Measurements from ENCODE around the gene PKD2L1.
A peak's percentile ranks its signal among the peaks of the same experiment; 100 is the strongest.

Gene PKD2L1

DNA sequence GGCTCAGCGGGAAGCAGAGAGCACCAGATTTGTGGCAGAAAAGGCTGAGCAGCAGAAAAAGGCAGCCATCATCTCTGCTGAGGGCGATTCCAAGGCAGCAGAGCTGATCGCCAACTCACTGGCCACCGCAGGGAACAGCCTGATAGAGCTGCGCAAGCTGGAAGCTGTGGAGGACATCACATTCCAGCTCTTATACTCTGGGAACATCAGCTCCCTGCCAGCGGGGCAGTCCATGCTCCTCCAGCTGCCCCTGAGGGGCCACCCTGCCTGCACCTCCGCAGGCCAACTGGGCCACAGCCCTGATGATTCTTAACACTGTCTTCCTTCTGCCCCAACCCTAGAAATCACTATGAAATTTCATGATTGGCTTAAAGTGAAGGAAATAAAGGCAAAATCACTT is 81.2 kb downstream of the PKD2L1 start:
- no peak overlapping the region for H3K4me3 ChIP-seq (ENCODE audit: insufficient read depth in 1 of 2, low read depth in 1 of 2, low read length in 2 of 2)
- peaks cover 3% of the 10 kb centered on the region for H3K79me1 ChIP-seq (replicated peaks; ENCODE audit: low read length, poor library complexity, severe bottlenecking)
- H3K18ac ChIP-seq (ENCODE audit: low read depth in 1 of 2, low read length in 2 of 2): no peak overlapping the region
- H3K9me3 ChIP-seq (ENCODE audit: control insufficient read depth, low read length): no peaks in the 10 kb centered on the region
- H3K4me1 ChIP-seq (ENCODE audit: control insufficient read depth, insufficient read depth, low read depth, low read length): no peaks in the 10 kb centered on the region
- no peaks in the 10 kb centered on the region for H3K27me3 ChIP-seq (ENCODE audit: control insufficient read depth in 1 of 2, insufficient read depth in 1 of 2, low read length in 2 of 2)
- no peak overlapping the region for H2AK5ac ChIP-seq (ENCODE audit: low read length, severe bottlenecking)
- H2AFZ ChIP-seq (ENCODE audit: low read depth, low read length): no peak overlapping the region
- no peak overlapping the region for H3K23ac ChIP-seq (ENCODE audit: low read length in 2 of 2)
- no peak overlapping the region for H4K91ac ChIP-seq (ENCODE audit: low read length)
- H2BK15ac ChIP-seq (ENCODE audit: low read depth, poor library complexity, severe bottlenecking): no peak overlapping the region
- DNase-seq: no peak
- H4K8ac ChIP-seq (ENCODE audit: low read length): no peak overlapping the region
- H3K14ac ChIP-seq (ENCODE audit: low read length in 2 of 2): no peak overlapping the region
- H2BK5ac ChIP-seq (ENCODE audit: low read depth, low read length, poor library complexity, severe bottlenecking): no peak overlapping the region
- WGBS: 97% methylated on average over 6 of the region's 7 CpGs
- no peak overlapping the region for H2BK120ac ChIP-seq (ENCODE audit: low read depth, low read length)
- no peak overlapping the region for H3K4me2 ChIP-seq (ENCODE audit: low read length, poor library complexity, severe bottlenecking)
- H2BK12ac ChIP-seq (ENCODE audit: low read length in 2 of 2): no peak overlapping the region
- H3K36me3 ChIP-seq (ENCODE audit: control insufficient read depth in 1 of 2, insufficient read depth in 2 of 2, low read depth in 1 of 2, low read length in 2 of 2): peaks cover 17 to 83% of the 10 kb centered on the region in 2 experiments
- no peak overlapping the region for H3K9ac ChIP-seq (ENCODE audit: low read length)
- no peak overlapping the region for H3K27ac ChIP-seq (ENCODE audit: low read length, poor library complexity, severe bottlenecking)
- H3K4ac ChIP-seq (ENCODE audit: low read depth in 1 of 2, low read length in 2 of 2): no peak overlapping the region

DNA sequence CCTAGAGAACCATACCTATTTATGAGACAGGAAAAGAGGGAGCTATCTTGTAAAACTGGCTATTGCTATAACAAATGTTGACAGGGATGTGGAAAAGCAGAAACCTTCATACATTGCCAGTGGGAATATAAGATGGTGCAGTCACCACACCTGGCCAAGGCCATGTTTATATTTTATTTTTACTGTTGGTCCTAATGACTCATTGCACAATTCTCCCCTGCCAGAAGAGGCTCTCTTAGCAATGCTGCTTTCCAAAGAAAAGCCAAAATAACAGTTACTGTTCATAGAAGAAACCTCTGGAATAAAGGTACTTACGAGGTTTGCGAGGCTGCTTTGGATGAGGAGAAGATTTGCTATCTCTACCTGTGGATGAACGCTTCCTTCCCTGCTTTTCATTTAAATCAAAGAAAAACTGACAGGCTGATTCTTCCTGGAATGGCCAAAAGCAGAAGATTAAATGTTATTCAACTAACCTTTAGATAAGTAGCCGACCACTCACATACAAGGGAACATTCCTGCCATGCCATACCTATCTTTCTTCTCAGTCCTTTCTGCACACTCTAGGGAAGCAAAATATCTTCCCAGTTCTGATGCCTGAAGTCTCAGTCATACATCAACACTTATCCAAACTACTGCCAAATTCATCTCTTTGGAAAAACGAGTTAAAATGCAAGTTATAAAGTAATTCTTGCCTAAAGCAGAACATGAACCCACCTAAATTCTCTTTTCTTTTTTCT is 84.4 kb downstream of the PKD2L1 start:
- no peak overlapping the region for H2BK15ac ChIP-seq (ENCODE audit: low read depth, poor library complexity, severe bottlenecking)
- H3K36me3 ChIP-seq (ENCODE audit: control insufficient read depth in 1 of 2, insufficient read depth in 2 of 2, low read depth in 1 of 2, low read length in 2 of 2): peaks cover 12 to 83% of the 10 kb centered on the region in 2 experiments
- no peak overlapping the region for H2BK5ac ChIP-seq (ENCODE audit: low read depth, low read length, poor library complexity, severe bottlenecking)
- H3K14ac ChIP-seq (ENCODE audit: low read length in 2 of 2): no peak overlapping the region
- DNase-seq: no peak
- no peak overlapping the region for H3K9ac ChIP-seq (ENCODE audit: low read length)
- no peak overlapping the region for H3K4me2 ChIP-seq (ENCODE audit: low read length, poor library complexity, severe bottlenecking)
- WGBS: 97% methylated on average over 5 of the region's 5 CpGs
- no peaks in the 10 kb centered on the region for H3K27me3 ChIP-seq (ENCODE audit: control insufficient read depth in 1 of 2, insufficient read depth in 1 of 2, low read length in 2 of 2)
- H3K4me1 ChIP-seq (ENCODE audit: control insufficient read depth, insufficient read depth, low read depth, low read length): no peaks in the 10 kb centered on the region
- H2AK5ac ChIP-seq (ENCODE audit: low read length, severe bottlenecking): no peak overlapping the region
- H3K23ac ChIP-seq (ENCODE audit: low read length in 2 of 2): no peak overlapping the region
- H4K8ac ChIP-seq (ENCODE audit: low read length): no peak overlapping the region
- peak overlapping the region; percentile 62 for H3K27ac ChIP-seq (ENCODE audit: low read length, poor library complexity, severe bottlenecking)
- H3K79me1 ChIP-seq (replicated peaks; ENCODE audit: low read length, poor library complexity, severe bottlenecking): peaks cover 8% of the 10 kb centered on the region
- no peak overlapping the region for H3K18ac ChIP-seq (ENCODE audit: low read depth in 1 of 2, low read length in 2 of 2)
- H2AFZ ChIP-seq (ENCODE audit: low read depth, low read length): no peak overlapping the region
- H2BK12ac ChIP-seq (ENCODE audit: low read length in 2 of 2): no peak overlapping the region
- no peaks in the 10 kb centered on the region for H3K9me3 ChIP-seq (ENCODE audit: control insufficient read depth, low read length)
- H4K91ac ChIP-seq (ENCODE audit: low read length): no peak overlapping the region
- no peak overlapping the region for H2BK120ac ChIP-seq (ENCODE audit: low read depth, low read length)
- no peak overlapping the region for H3K4ac ChIP-seq (ENCODE audit: low read depth in 1 of 2, low read length in 2 of 2)
- no peak overlapping the region for H3K4me3 ChIP-seq (ENCODE audit: insufficient read depth in 1 of 2, low read depth in 1 of 2, low read length in 2 of 2)

DNA sequence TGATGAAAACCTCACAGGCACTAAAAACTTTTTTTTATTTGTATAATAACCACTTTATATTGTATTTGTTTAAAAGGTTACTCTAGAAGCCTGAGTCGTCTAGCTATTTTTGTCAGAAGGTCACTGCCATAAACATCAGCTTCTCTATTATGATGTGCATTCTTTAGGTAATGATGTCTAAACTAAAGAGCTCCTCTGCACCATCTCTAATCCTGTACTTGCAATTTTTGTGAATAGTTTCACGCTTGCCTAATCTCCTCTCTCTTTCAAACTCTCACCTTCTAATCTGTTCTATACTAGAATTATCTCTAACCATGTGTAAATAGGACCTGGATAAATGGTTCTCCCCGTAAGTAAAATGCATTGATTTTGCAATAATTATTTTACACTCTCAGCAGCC is 90.2 kb downstream of the PKD2L1 start:
- Histone ChIP-seq H2BK15ac (ENCODE audit: low read depth, poor library complexity, severe bottlenecking) (no peak overlapping the region), H3K9me3 (ENCODE audit: control insufficient read depth, low read length) (no peaks in the 10 kb centered on the region), H3K4me2 (ENCODE audit: low read length, poor library complexity, severe bottlenecking) (no peak overlapping the region), H4K91ac (ENCODE audit: low read length) (no peak overlapping the region), H3K9ac (ENCODE audit: low read length) (no peak overlapping the region), H3K27me3 (ENCODE audit: control insufficient read depth in 1 of 2, insufficient read depth in 1 of 2, low read length in 2 of 2) (no peaks in the 10 kb centered on the region), H3K4ac (ENCODE audit: low read depth in 1 of 2, low read length in 2 of 2) (no peak overlapping the region), H3K4me3 (ENCODE audit: insufficient read depth in 1 of 2, low read depth in 1 of 2, low read length in 2 of 2) (no peak overlapping the region), H3K27ac (ENCODE audit: low read length, poor library complexity, severe bottlenecking) (no peak overlapping the region), H3K79me1 (replicated peaks; ENCODE audit: low read length, poor library complexity, severe bottlenecking) (peaks cover 17% of the 10 kb centered on the region), H2AK5ac (ENCODE audit: low read length, severe bottlenecking) (no peak overlapping the region), H3K23ac (ENCODE audit: low read length in 2 of 2) (no peak overlapping the region), H3K4me1 (ENCODE audit: control insufficient read depth, insufficient read depth, low read depth, low read length) (no peaks in the 10 kb centered on the region), H3K14ac (ENCODE audit: low read length in 2 of 2) (no peak overlapping the region), H3K36me3 (ENCODE audit: control insufficient read depth in 1 of 2, insufficient read depth in 2 of 2, low read depth in 1 of 2, low read length in 2 of 2) (peaks cover 16 to 78% of the 10 kb centered on the region in 2 experiments), H2AFZ (ENCODE audit: low read depth, low read length) (no peak overlapping the region), H2BK5ac (ENCODE audit: low read depth, low read length, poor library complexity, severe bottlenecking) (no peak overlapping the region), H2BK120ac (ENCODE audit: low read depth, low read length) (no peak overlapping the region), H4K8ac (ENCODE audit: low read length) (no peak overlapping the region), H3K18ac (ENCODE audit: low read depth in 1 of 2, low read length in 2 of 2) (no peak overlapping the region), H2BK12ac (ENCODE audit: low read length in 2 of 2) (no peak overlapping the region)
- WGBS: 100% methylated on average over 1 of the region's 3 CpGs
- DNase-seq: no peak

DNA sequence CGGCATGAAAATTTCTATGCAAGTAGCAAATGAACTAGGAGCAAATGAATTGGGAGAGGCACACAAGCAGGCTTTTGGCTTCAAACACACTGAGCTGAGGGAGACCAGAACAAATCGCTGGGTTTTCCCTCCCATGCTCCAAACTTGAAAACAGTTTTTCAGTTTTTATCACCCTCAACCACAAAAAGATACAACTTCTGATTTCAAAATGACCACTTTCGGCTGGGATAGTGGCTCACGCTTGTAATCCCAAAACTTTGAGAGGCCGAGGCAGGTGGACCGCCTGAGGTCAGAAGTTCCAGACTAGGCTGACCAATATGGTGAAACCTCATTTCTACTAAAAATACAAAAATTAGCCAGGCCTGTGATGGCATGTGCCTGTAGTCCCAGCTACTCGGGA is 91.6 kb downstream of the PKD2L1 start:
- Histone ChIP-seq H3K9ac (ENCODE audit: low read length) (no peak overlapping the region), H3K4me3 (ENCODE audit: insufficient read depth in 1 of 2, low read depth in 1 of 2, low read length in 2 of 2) (no peak overlapping the region), H2AK5ac (ENCODE audit: low read length, severe bottlenecking) (no peak overlapping the region), H3K27ac (ENCODE audit: low read length, poor library complexity, severe bottlenecking) (no peak overlapping the region), H3K9me3 (ENCODE audit: control insufficient read depth, low read length) (no peaks in the 10 kb centered on the region), H2BK5ac (ENCODE audit: low read depth, low read length, poor library complexity, severe bottlenecking) (no peak overlapping the region), H3K23ac (ENCODE audit: low read length in 2 of 2) (no peak overlapping the region), H4K8ac (ENCODE audit: low read length) (no peak overlapping the region), H3K27me3 (ENCODE audit: control insufficient read depth in 1 of 2, insufficient read depth in 1 of 2, low read length in 2 of 2) (no peaks in the 10 kb centered on the region), H2BK12ac (ENCODE audit: low read length in 2 of 2) (no peak overlapping the region), H4K91ac (ENCODE audit: low read length) (no peak overlapping the region), H3K79me1 (replicated peaks; ENCODE audit: low read length, poor library complexity, severe bottlenecking) (peaks cover 14% of the 10 kb centered on the region), H3K4me1 (ENCODE audit: control insufficient read depth, insufficient read depth, low read depth, low read length) (no peaks in the 10 kb centered on the region), H3K14ac (ENCODE audit: low read length in 2 of 2) (no peak overlapping the region), H3K4me2 (ENCODE audit: low read length, poor library complexity, severe bottlenecking) (no peak overlapping the region), H3K36me3 (ENCODE audit: control insufficient read depth in 1 of 2, insufficient read depth in 2 of 2, low read depth in 1 of 2, low read length in 2 of 2) (peaks cover 16 to 81% of the 10 kb centered on the region in 2 experiments), H2BK15ac (ENCODE audit: low read depth, poor library complexity, severe bottlenecking) (no peak overlapping the region), H2AFZ (ENCODE audit: low read depth, low read length) (no peak overlapping the region), H3K4ac (ENCODE audit: low read depth in 1 of 2, low read length in 2 of 2) (no peak overlapping the region), H2BK120ac (ENCODE audit: low read depth, low read length) (no peak overlapping the region), H3K18ac (ENCODE audit: low read depth in 1 of 2, low read length in 2 of 2) (no peak overlapping the region)
- WGBS: 98% methylated on average over 7 of the region's 7 CpGs
- DNase-seq: no peak
